ENCODE results near the gene RTTN.

GRCh38 chr18:70183441-70183840 lies 22.0 kb downstream of the RTTN start:
- TF ChIP-seq CTCF (IDR thresholded peaks at IDR 0.05) (no peak), CREM (CRISPR knock-in tag; IDR thresholded peaks at IDR 0.05) (no peak), TP53 (CRISPR knock-in tag; IDR thresholded peaks at IDR 0.05) (no peak), E2F4 (CRISPR knock-in tag; IDR thresholded peaks at IDR 0.05; ENCODE audit: borderline replicate concordance, low read depth) (no peak), GRHL2 (CRISPR knock-in tag; IDR thresholded peaks at IDR 0.05; ENCODE audit: insufficient replicate concordance, severe bottlenecking) (no peak), USF2 (CRISPR knock-in tag; IDR thresholded peaks at IDR 0.05) (no peak), MAX (CRISPR knock-in tag; IDR thresholded peaks at IDR 0.05) (no peak), KAT7 (CRISPR knock-in tag; IDR thresholded peaks at IDR 0.05; ENCODE audit: borderline replicate concordance) (no peak), ZNF232 (CRISPR knock-in tag; IDR thresholded peaks at IDR 0.05) (no peak), SMAD4 (CRISPR knock-in tag; IDR thresholded peaks at IDR 0.05) (no peak), NFYB (CRISPR knock-in tag; conservative IDR thresholded peaks at IDR 0.05; ENCODE audit: low read depth) (no peak), JUN (CRISPR knock-in tag; IDR thresholded peaks at IDR 0.05) (no peak), RORB (CRISPR knock-in tag; IDR thresholded peaks at IDR 0.05) (no peak)
